K562 (cell line): Measurements from ENCODE around the gene C17orf78. TPM values are rescaled to one million over a fixed set of nuclear protein-coding genes. Genes with fewer than 3 reads are reported as not detected.

Source experiments
- ATF7 ChIP-seq: fragments of 450-650 bp; IDR thresholded peaks from 2 replicates; pipeline ENCODE4 v1.7.1; 2014; ENCODE audit warnings: mild to moderate bottlenecking, moderate library complexity
- CSDE1 ChIP-seq, 2 experiments: fragments of 450-650 bp; IDR thresholded peaks; 2 replicates each; pipeline ENCODE4 v1.6.1; 2016; ENCODE audit warnings: mild to moderate bottlenecking in 1 of 2
- DDX20 ChIP-seq: fragments of 450-650 bp; IDR thresholded peaks from 2 replicates; pipeline ENCODE4 v1.6.1; 2016; ENCODE audit warnings: missing genetic modification characterization, low read depth, mild to moderate bottlenecking, missing compliant biosample characterization, moderate library complexity
- EZH2 ChIP-seq: IDR thresholded peaks from 2 replicates; pipeline ENCODE4 v1.6.1; 2012; ENCODE audit warnings: low read depth, mild to moderate bottlenecking, inconsistent platforms, low read length, borderline replicate concordance
- FOS ChIP-seq: IDR thresholded peaks from 3 replicates; pipeline ENCODE4 v1.6.1; 2011; ENCODE audit not compliant: insufficient read length; ENCODE audit errors: extremely low read depth
- FOXK1 ChIP-seq: sonication (generic); formaldehyde crosslinking; IDR thresholded peaks from 2 replicates; pipeline ENCODE4 v1.8.0; 2022; ENCODE audit warnings: missing genetic modification reagents, mild to moderate bottlenecking, borderline replicate concordance
- HDAC8 ChIP-seq: fragments of 450-650 bp; IDR thresholded peaks from 2 replicates; pipeline ENCODE4 v1.6.1; 2016; ENCODE audit warnings: mild to moderate bottlenecking, missing genetic modification characterization, moderate library complexity, missing compliant biosample characterization
- JUN ChIP-seq, 2 experiments: sonication (generic) in 1 of 2; formaldehyde crosslinking in 1 of 2; IDR thresholded peaks; 2 replicates each; pipeline versions ENCODE4 v1.6.1 to v1.8.0; 2012 to 2022; ENCODE audit warnings: borderline replicate concordance in 2 of 2, mild to moderate bottlenecking in 2 of 2, improper control_type of control experiment in 1 of 2, low read depth in 1 of 2, low read length in 1 of 2, missing genetic modification reagents in 1 of 2
- JUNB ChIP-seq: fragments of 450-650 bp; formaldehyde crosslinking; conservative IDR thresholded peaks from 2 replicates; pipeline ENCODE4 v1.4.0; 2020; ENCODE audit warnings: mild to moderate bottlenecking
- MAFG ChIP-seq: fragments of 450-650 bp; conservative IDR thresholded peaks from 2 replicates; pipeline ENCODE4 v1.6.1; 2016; ENCODE audit warnings: missing genetic modification characterization, missing compliant biosample characterization
- MCM2 ChIP-seq: fragments of 450-650 bp; IDR thresholded peaks from 2 replicates; pipeline ENCODE4 v1.6.1; 2017; ENCODE audit warnings: low read depth, mild to moderate bottlenecking
- NCOA1 ChIP-seq: fragments of 450-650 bp; IDR thresholded peaks from 2 replicates; pipeline ENCODE4 v1.6.1; 2016; ENCODE audit warnings: low read depth
- NFIC ChIP-seq: fragments of 450-650 bp; IDR thresholded peaks from 2 replicates; pipeline ENCODE4 v1.6.1; 2017; ENCODE audit warnings: mild to moderate bottlenecking, inconsistent platforms
- RBM34 ChIP-seq: fragments of 200-400 bp; formaldehyde crosslinking; IDR thresholded peaks from 2 replicates; pipeline ENCODE4 v1.6.1; 2018; ENCODE audit warnings: low read length, borderline replicate concordance; ENCODE audit not compliant: insufficient read depth
- RERE ChIP-seq: sonication (generic); formaldehyde crosslinking; IDR thresholded peaks from 2 replicates; pipeline ENCODE4 v1.8.0; 2023; ENCODE audit warnings: missing genetic modification reagents, mild to moderate bottlenecking, borderline replicate concordance
- TCF7 ChIP-seq: sonication (generic); IDR thresholded peaks from 2 replicates; pipeline ENCODE4 v1.6.1; 2016; ENCODE audit warnings: antibody characterized with exemption, borderline replicate concordance
- ZBTB33 ChIP-seq: sonication (generic); formaldehyde crosslinking; IDR thresholded peaks from 2 replicates; pipeline ENCODE4 v1.8.1; 2023; ENCODE audit warnings: mild to moderate bottlenecking, missing genetic modification reagents
- ZFP1 ChIP-seq: fragments of 450-650 bp; formaldehyde crosslinking; IDR thresholded peaks from 2 replicates; pipeline ENCODE4 v1.4.0; 2020; ENCODE audit warnings: mild to moderate bottlenecking, mixed read lengths
- ZNF121 ChIP-seq: sonication (generic); formaldehyde crosslinking; conservative IDR thresholded peaks from 2 replicates; pipeline ENCODE4 v1.8.0; 2022; ENCODE audit warnings: missing genetic modification reagents
- ZNF3 ChIP-seq: fragments of 250-450 bp; sonication (Bioruptor Pico); IDR thresholded peaks from 2 replicates; pipeline ENCODE4 v1.5.0; 2021; ENCODE audit warnings: mild to moderate bottlenecking, moderate library complexity
- ZNF316 ChIP-seq: fragments of 450-650 bp; IDR thresholded peaks from 2 replicates; pipeline ENCODE4 v1.6.1; 2016
- ZNF561 ChIP-seq: fragments of 450-650 bp; formaldehyde crosslinking; conservative IDR thresholded peaks from 2 replicates; pipeline ENCODE4 v1.4.0; 2020; ENCODE audit warnings: mild to moderate bottlenecking, moderate library complexity
- ZNF780A ChIP-seq: fragments of 250-450 bp; sonication (Bioruptor Pico); IDR thresholded peaks from 2 replicates; pipeline ENCODE4 v1.5.0; 2021; ENCODE audit warnings: mild to moderate bottlenecking
- polyA plus RNA-seq, 8 experiments: library from polyadenylated mRNA; depleted of rRNA in 4 of 8; stranded (reverse) in 5 of 8; unstranded in 3 of 8; fragments of >200 nt; fragmentation: Nextera tagmentation in 2 of 8; fragmentation: Illumina TruSeq in 1 of 8; extraction: Ambion mirVana in 2 of 8; extraction: Trizol in 1 of 8; gene quantifications; 2 replicates each; pipeline versions ENCODE4 v1.2.1 to v1.2.3, GENCODE V29; 2011 to 2014; ENCODE audit warnings: inconsistent platforms in 1 of 8, missing spikeins in 1 of 8
- total RNA-seq, 7 experiments: library from RNA; depleted of rRNA in 6 of 7; stranded (reverse); fragments of >200 nt in 6 of 7; fragmentation: Illumina TruSeq in 2 of 7; extraction: Trizol in 2 of 7; gene quantifications; 2 replicates each; pipeline versions ENCODE4 v1.2.1 to v1.2.3, GENCODE V29; 2011 to 2021; ENCODE audit warnings: low replicate concordance in 1 of 7

C17orf78 gene
- total and polyA plus RNA-seq, 9 of the 15 experiments (the other 6 are each of a cell fraction or from before 2014, with no cell fraction given): not detected

- 0 out of 2 replicates have a peak, but pooled peaks have one; percentile 61 for TF ChIP-seq RERE (CRISPR knock-in tag)
- TF ChIP-seq EZH2: no peak
- TF ChIP-seq FOXK1: no peak
- TF ChIP-seq ZBTB33 (CRISPR knock-in tag): no peak
- TF ChIP-seq HDAC8: no peak
- TF ChIP-seq FOS: peak; percentile 22
- TF ChIP-seq MAFG (tag): no peak
- no peak for TF ChIP-seq ZNF561
- no peak for TF ChIP-seq MCM2
- TF ChIP-seq JUNB (CRISPR knock-in tag): no peak
- no peak for TF ChIP-seq ZNF316
- TF ChIP-seq ZNF780A (CRISPR knock-in tag): no peak
- no peak for TF ChIP-seq NCOA1
- no peak for TF ChIP-seq ZNF121 (CRISPR knock-in tag)
- TF ChIP-seq JUN (IDR thresholded peaks at IDR 0.05; ENCODE audit: borderline replicate concordance, low read depth, low read length): no peak
- no peak for TF ChIP-seq JUN (CRISPR knock-in tag; IDR thresholded peaks at IDR 0.05; ENCODE audit: borderline replicate concordance)
- TF ChIP-seq ZNF3 (CRISPR knock-in tag): no peak
- no peak for TF ChIP-seq DDX20 (tag)
- no peak for TF ChIP-seq ZFP1 (CRISPR knock-in tag)
- peak; percentile 74; the same call in 1 of the 2 replicates for TF ChIP-seq ATF7
- TF ChIP-seq NFIC: no peak
- no peak for TF ChIP-seq RBM34
- TF ChIP-seq CSDE1 (IDR thresholded peaks at IDR 0.05): no peak
- TF ChIP-seq TCF7: no peak
Measured at GRCh38 chr17:37358830-37359681, 16.7 kb upstream of the C17orf78 start (continued).
